Urinary bladder (tissue), 4 donors: ENCODE results near the gene LPP. TPM values are rescaled to one million over a fixed set of nuclear protein-coding genes. Genes with fewer than 3 reads are reported as not detected.

Experiments used
- DNase-seq: peaks from one replicate; pipeline ENCODE4 v3.0.0-alpha.2; 2015; ENCODE audit errors: extremely low spot score
- H3K27ac ChIP-seq: one replicate; pipeline ENCODE4 v1.5.1; 2013; ENCODE audit warnings: low read depth, mild to moderate bottlenecking, moderate library complexity
- H3K36me3 ChIP-seq: one replicate; pipeline ENCODE4 v1.6.1; 2013; ENCODE audit warnings: mild to moderate bottlenecking, moderate library complexity; ENCODE audit not compliant: insufficient read depth
- H3K4me1 ChIP-seq: one replicate; pipeline ENCODE4 v1.6.1; 2013; ENCODE audit warnings: mild to moderate bottlenecking, moderate library complexity; ENCODE audit not compliant: insufficient read depth
- H3K4me3 ChIP-seq: one replicate; pipeline ENCODE4 v1.5.1; 2013; ENCODE audit warnings: low read depth, low read length
- WGBS: extraction: QIAGEN DNeasy Blood & Tissue Kit; methylation state at CpG from one replicate; pipeline ENCODE4 v1.1.7; 2013; 5-methylcytosine and 5-hydroxymethylcytosine counted together
- polyA plus RNA-seq: library from polyadenylated mRNA; stranded (reverse); fragments of 200-250 nt; gene quantifications from one replicate; pipeline ENCODE4 v1.2.3, GENCODE V29; 2013
- total RNA-seq: library from RNA; depleted of rRNA; stranded (reverse); fragments of >200 nt; gene quantifications from one replicate; pipeline ENCODE4 v1.2.3, GENCODE V29; 2014
- donor health status: healthy with polysubstance abuse.
- donor health status: healthy.

LPP gene
- total and polyA plus RNA-seq, 2 donors: 133 to 705 TPM

GRCh38 chr3:188746291-188746783, 592.4 kb downstream of the LPP start:
- H3K27ac ChIP-seq: no peak overlapping the region
- H3K4me1 ChIP-seq: no peaks in the 10 kb centered on the region
- no peak overlapping the region for H3K4me3 ChIP-seq
- 62% methylated on average over 3 of the region's 3 CpGs for WGBS
- DNase-seq: no peak
- no peaks in the 10 kb centered on the region for H3K36me3 ChIP-seq

GRCh38 chr3:188747489-188747888, 593.5 kb downstream of the LPP start:
- H3K27ac ChIP-seq: no peak overlapping the region
- no peaks in the 10 kb centered on the region for H3K36me3 ChIP-seq
- H3K4me1 ChIP-seq: no peaks in the 10 kb centered on the region
- DNase-seq: no peak
- no peak overlapping the region for H3K4me3 ChIP-seq
- 87% methylated on average over 3 of the region's 3 CpGs for WGBS

- Histone ChIP-seq H3K36me3 (no peaks in the 10 kb centered on the region), H3K4me1 (no peaks in the 10 kb centered on the region), H3K27ac (no peak overlapping the region), H3K4me3 (no peak overlapping the region)
- no peak for DNase-seq
- 77% methylated on average over 5 of the region's 5 CpGs for WGBS
These were observed 595.2 kb downstream of the LPP start for GRCh38 chr3:188749010-188749617.

GRCh38 chr3:188749830-188750229, 595.9 kb downstream of the LPP start:
- 97% methylated on average over 4 of the region's 4 CpGs for WGBS
- Histone ChIP-seq H3K36me3 (no peaks in the 10 kb centered on the region), H3K4me1 (no peaks in the 10 kb centered on the region), H3K4me3 (no peak overlapping the region), H3K27ac (no peak overlapping the region)
- DNase-seq: no peak

GRCh38 chr3:188750617-188751016, 596.7 kb downstream of the LPP start:
- 83% methylated on average over 1 of the region's 1 CpG for WGBS
- Histone ChIP-seq H3K4me1 (no peaks in the 10 kb centered on the region), H3K4me3 (no peak overlapping the region), H3K36me3 (no peaks in the 10 kb centered on the region), H3K27ac (no peak overlapping the region)
- DNase-seq: no peak

GRCh38 chr3:188752850-188753249, 598.9 kb downstream of the LPP start:
- H3K36me3 ChIP-seq: no peaks in the 10 kb centered on the region
- H3K27ac ChIP-seq: no peak overlapping the region
- 97% methylated on average over 1 of the region's 1 CpG for WGBS
- no peak for DNase-seq
- H3K4me1 ChIP-seq: no peaks in the 10 kb centered on the region
- no peak overlapping the region for H3K4me3 ChIP-seq

- Histone ChIP-seq H3K4me1 (no peaks in the 10 kb centered on the region), H3K4me3 (no peak overlapping the region), H3K27ac (no peak overlapping the region), H3K36me3 (no peaks in the 10 kb centered on the region)
- WGBS: 89% methylated on average over 5 of the region's 5 CpGs
- no peak for DNase-seq
These were observed 600.3 kb downstream of the LPP start for GRCh38 chr3:188754267-188754666.

- H3K4me1 ChIP-seq: no peaks in the 10 kb centered on the region
- H3K4me3 ChIP-seq: no peak overlapping the region
- 95% methylated on average over 3 of the region's 3 CpGs for whole genome bisulfite sequencing
- no peak for DNase-seq
- no peaks in the 10 kb centered on the region for H3K36me3 ChIP-seq
- H3K27ac ChIP-seq: no peak overlapping the region
These were observed 602.3 kb downstream of the LPP start for GRCh38 chr3:188756241-188756640.

GRCh38 chr3:188759336-188760005, 605.5 kb downstream of the LPP start:
- no peaks in the 10 kb centered on the region for H3K4me1 ChIP-seq
- DNase-seq: no peak
- no peaks in the 10 kb centered on the region for H3K36me3 ChIP-seq
- H3K27ac ChIP-seq: no peak overlapping the region
- WGBS: 92% methylated on average over 5 of the region's 5 CpGs
- no peak overlapping the region for H3K4me3 ChIP-seq

GRCh38 chr3:188760408-188760807, 606.5 kb downstream of the LPP start:
- no peak overlapping the region for H3K27ac ChIP-seq
- peaks cover 3% of the 10 kb centered on the region for H3K4me1 ChIP-seq
- 97% methylated on average over 3 of the region's 3 CpGs for WGBS
- no peak overlapping the region for H3K4me3 ChIP-seq
- no peaks in the 10 kb centered on the region for H3K36me3 ChIP-seq
- no peak for DNase-seq

- H3K4me1 ChIP-seq: peaks cover 3% of the 10 kb centered on the region
- H3K27ac ChIP-seq: no peak overlapping the region
- H3K36me3 ChIP-seq: no peaks in the 10 kb centered on the region
- H3K4me3 ChIP-seq: no peak overlapping the region
- 62% methylated on average over 6 of the region's 6 CpGs for WGBS
- DNase-seq: no peak
These were observed 607.5 kb downstream of the LPP start for GRCh38 chr3:188761439-188761838.

GRCh38 chr3:188761964-188762363, 608.0 kb downstream of the LPP start:
- Histone ChIP-seq H3K4me3 (no peak overlapping the region), H3K27ac (no peak overlapping the region), H3K36me3 (no peaks in the 10 kb centered on the region), H3K4me1 (peaks cover 3% of the 10 kb centered on the region)
- no peak for DNase-seq
- WGBS: 85% methylated on average over 3 of the region's 3 CpGs

GRCh38 chr3:188764609-188765008, 610.7 kb downstream of the LPP start:
- DNase-seq: no peak
- Histone ChIP-seq H3K4me1 (peaks cover 3% of the 10 kb centered on the region), H3K27ac (no peak overlapping the region), H3K4me3 (no peak overlapping the region), H3K36me3 (no peaks in the 10 kb centered on the region)
- WGBS: 61% methylated on average over 1 of the region's 1 CpG

- Histone ChIP-seq H3K36me3 (no peaks in the 10 kb centered on the region), H3K4me1 (peaks cover 3% of the 10 kb centered on the region), H3K27ac (no peak overlapping the region), H3K4me3 (no peak overlapping the region)
- DNase-seq: no peak
- WGBS: 57% methylated on average over 3 of the region's 3 CpGs
These were observed 615.9 kb downstream of the LPP start for GRCh38 chr3:188769831-188770230.
